Activated CD4-positive, alpha-beta T cell treated with anti-CD3 and anti-CD28 coated beads, Interleukin-2, amount 50 U/mL, for 1 hour (primary cell): ENCODE data around the gene INTS6L.
"Not testable (repeated sequence)": the region's sequence is repeated elsewhere in the genome, so short reads cannot be mapped to it uniquely, and the experiment has no call there.

Experiments used
- DNase-seq: peaks from one replicate; pipeline ENCODE4 v3.0.0-alpha.2; 2020

The INTS6L gene

GRCh38 chrX:135624408-135625204 is 104.1 kb downstream of the INTS6L start:
- not testable (repeated sequence) for DNase-seq

- DNase-seq, result no peak
Measured at GRCh38 chrX:135625995-135626394, 105.5 kb downstream of the INTS6L start.

DNA sequence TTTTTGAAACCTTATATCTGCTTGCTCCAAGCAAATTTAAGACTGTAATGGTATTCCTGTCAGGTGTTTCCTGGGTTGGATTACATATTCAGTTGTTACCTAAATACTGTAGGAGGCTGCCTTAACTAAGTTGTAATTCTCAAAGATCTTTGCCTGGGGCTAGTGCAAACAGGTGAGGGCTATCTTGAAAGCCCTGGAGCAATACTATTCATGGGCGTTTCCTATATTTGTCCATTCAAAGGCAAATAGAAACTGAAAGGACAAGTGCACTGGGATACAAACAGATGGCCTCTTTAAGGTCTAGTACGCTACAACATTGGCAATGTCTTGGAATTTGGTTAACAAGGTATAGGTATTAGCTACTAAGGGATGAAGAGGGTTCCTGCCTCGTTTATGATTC is 108.9 kb downstream of the INTS6L start:
- no peak for DNase-seq
